NK-92 (cell line): ENCODE results near the gene SURF4.

Source experiments
- DNase-seq: peaks from one replicate; lab custom pipeline; 2025; ENCODE audit not compliant: unreplicated experiment; lab: John Stamatoyannopoulos, UW

The SURF4 gene

GRCh38 chr9:133353548-133353947 lies 22.3 kb downstream of the SURF4 start:
- no peak for DNase-seq

DNA sequence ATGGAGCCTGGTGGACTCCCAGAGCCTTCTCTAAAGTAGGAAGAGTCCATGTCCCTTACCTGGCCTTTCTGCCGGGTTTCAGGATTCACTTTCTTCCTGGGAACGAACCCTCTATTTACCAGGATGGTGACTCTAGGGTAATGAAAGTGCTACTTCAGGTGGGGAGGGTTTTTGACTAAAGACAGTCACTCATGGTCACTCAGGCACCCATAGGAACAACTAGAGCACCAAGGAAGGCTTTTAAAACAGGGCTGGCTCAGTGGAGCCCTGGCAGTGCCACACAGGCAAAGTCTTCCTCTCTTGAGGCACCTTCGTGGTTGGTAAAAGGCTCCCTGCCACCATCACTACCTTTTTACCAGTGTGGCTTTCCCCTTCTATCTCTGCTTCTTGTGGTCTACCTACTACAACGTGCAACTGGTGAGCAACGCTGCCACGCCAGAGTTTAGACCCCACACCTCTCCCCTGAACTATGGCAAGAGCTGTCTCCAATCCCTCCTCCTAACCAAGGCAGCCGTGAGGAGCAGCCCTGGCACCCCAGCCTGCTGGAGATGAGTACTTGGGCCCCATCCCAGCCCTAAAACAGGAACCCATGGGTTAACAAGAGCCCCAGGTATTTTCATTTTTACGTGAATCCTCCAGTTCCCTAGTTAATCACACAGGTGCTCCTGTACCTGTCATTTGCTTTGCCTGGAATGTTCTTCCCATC lies 23.1 kb downstream of the SURF4 start:
- no peak for DNase-seq

DNA sequence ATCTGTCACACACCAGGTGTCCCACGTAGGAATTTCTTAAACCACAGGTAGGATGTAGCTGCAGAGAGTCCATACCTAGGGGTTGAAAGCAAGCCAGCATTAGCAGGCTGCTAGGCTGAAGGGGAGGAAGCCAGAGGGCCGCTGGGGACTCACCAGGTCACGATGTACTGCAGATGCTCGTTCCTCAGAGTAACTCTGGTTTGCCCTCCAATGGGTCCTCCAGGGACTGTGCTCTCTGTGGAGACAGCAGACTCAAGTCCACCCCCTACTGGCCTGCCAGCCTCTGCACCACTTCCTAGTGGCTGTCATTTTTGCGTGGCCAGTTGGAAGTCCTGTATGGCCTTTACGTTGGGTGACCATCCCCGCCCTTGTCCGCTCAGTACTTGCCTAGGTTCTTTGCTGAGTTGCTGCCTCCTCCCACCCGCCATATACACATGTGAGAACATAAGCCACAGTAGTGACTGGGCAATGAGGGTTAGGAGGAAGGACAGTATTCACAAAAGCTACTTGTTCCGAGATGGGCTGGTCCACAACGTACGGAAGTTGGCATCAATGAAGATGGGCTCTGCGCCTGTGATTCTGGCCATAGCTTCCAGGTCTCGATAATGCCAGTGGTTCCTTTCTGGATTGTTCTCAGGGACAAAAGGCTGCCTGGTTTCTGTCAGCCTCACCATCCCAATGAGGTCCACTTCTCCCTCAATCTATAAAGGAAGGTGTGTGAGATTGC lies 23.8 kb downstream of the SURF4 start:
- no peak for DNase-seq

DNA sequence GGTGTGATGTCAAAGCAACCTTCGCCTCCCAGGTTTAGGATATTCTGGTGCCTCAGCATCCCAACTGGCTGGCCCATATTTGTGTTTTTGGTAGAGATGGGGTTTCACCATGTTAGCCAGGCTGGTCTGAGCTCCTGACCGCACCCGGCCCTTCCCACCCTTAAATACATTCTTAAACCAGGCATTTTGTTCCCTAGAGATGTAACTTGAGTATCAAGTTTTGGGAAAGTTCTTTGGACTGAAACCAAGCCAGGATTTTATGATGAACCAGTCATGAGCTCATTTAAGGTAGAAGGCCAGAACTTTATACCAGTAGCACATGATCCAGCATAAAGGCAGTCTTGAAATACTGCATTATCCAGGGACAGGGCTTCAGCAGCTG lies 24.3 kb downstream of the SURF4 start:
- no peak for DNase-seq

DNA sequence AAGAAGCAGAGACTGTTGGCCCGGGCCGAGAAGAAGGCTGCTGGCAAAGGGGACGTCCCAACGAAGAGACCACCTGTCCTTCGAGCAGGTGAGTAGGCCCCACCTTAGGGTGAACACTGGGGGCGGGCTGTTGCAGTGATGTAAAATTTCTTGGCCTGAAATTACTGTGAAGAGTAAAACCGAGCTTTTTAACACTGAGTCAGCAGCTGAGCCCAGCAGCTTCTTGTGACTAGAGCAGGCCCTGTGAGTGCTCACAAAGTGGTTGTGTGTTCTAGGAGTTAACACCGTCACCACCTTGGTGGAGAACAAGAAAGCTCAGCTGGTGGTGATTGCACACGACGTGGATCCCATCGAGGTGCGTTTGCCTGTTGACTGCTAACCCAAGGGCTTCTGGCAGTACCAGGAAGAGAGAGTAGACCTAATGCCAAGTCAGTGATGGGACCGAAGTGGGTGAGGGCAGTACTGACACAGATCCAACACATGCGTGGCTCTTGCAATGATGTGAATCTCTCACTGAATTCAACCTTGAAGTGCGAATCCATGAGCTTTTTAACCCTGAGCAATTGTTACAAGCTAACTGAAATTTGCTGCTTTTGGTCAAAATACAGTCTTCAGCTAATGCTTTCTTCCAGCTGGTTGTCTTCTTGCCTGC lies 25.8 kb downstream of the SURF4 start:
- no peak for DNase-seq

- no peak for DNase-seq
These were observed 26.9 kb downstream of the SURF4 start for GRCh38 chr9:133348718-133349573.

- DNase-seq = peak; percentile 36
These were observed 27.7 kb downstream of the SURF4 start, which contains the start of the genes MED22 and RPL7A for GRCh38 chr9:133347985-133348717. Gene MED22 (minus strand): TSS chr9:133348131. CDS start chr9:133346662, 1,469 bp downstream. Gene RPL7A (plus strand): TSS chr9:133348218. CDS start chr9:133348244, 26 bp downstream.

DNA sequence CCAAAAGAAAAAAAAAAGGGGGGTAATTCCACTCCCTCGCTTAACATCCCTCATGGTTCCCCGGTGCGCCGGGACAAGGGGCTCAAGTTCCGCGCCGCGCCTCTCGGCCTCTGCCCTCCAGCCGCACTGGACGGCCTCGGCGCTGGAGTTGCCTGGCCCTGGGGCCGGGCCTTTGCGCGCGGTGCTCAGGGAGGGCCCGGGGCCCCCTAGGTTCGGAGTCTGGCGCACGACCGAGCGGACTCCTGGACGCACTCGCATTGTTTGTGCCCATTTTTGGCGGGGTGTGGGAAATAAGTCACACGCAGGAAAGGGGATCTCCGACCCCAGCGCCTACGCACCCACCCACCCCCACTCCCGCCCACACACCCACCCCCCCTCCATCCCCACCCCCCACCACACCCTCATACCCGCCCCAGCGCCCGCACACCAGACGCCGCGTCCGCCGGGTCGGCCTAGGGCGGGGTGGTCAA lies 28.3 kb downstream of the SURF4 start:
- no peak for DNase-seq

- no peak for DNase-seq
These were observed 29.7 kb downstream of the SURF4 start for GRCh38 chr9:133346021-133346785.

DNA sequence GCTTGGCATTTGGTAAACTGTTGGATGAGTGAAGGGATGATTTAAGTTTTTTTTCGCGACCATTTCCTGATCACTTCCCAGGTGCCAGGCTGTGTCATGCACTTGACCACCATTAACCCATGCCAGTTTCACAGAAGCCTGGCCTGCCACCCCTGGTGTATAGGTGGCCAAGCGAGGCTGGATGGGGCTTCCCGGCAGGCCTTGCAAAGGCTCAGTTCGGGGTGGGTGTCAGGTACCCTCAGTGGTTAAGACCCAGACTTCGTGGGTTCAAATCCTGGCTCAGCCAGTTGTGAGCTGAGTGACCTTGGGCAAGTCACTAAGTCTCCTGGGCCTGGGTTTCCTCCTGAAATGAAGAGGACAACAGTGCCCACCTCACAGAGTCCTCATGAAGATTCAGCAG lies 30.3 kb downstream of the SURF4 start:
- no peak for DNase-seq

DNA sequence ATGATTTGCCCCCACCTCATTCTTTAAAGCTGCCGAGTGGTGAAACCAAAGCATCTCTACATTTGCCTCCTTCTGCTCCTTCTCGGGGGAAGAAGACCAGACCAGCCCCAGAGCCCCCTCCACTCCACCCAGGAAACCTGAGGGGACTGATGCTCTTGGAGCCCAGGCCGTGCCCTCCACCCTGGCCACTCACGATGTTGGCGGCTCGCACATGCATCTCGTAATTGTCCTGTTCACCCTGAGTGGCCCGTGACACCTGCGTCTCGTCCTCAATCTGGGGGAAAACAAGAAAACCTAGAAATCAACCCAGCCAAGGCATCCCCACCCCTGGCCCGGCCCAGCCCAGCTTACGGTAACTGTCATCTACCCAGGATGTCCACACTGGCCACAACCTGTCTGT lies 30.9 kb downstream of the SURF4 start:
- no peak for DNase-seq

GRCh38 chr9:133344071-133344470 lies 31.8 kb downstream of the SURF4 start:
- no peak for DNase-seq

- DNase-seq = no peak
These were observed 33.3 kb downstream of the SURF4 start for GRCh38 chr9:133342570-133342969.

- DNase-seq = no peak
These were observed 33.8 kb downstream of the SURF4 start for GRCh38 chr9:133342069-133342406.

DNA sequence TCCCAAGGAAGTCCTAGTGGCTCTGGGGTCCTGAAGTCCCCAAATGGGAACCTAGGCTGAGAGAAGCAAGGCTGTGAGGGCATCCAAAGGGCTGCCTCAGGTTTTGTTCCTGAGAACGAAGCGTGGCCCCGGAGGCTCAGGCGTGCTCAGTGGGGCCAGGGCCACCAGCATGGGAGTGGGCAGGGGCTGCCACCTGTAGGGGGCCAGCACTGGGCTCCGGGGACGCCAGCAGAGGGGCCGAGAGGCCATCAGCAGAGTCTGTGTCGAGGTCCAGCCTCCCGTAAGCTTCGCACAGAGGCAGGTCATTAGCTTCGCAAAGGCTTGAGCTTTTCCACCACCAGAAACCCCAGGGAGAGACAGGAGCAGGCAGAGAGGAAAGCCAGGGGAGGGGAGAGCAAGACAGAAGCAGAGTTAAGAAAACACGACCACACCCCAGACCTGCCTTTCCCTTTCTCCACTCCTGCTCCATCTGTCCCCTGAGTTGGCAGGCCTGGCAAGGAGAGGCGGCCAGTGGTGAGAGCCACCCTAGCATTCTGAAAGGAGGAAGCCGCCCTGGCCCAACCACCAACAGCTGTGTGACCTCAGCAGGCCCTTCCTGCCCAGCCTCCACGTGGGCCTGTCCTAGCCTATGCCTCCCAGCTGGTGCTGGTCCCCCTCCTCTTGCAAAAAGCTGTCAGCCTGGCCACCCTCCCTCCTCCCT lies 34.3 kb downstream of the SURF4 start:
- DNase-seq = no peak

- no peak for DNase-seq
These were observed 34.9 kb downstream of the SURF4 start for GRCh38 chr9:133340916-133341315.

- DNase-seq = no peak
These were observed 35.6 kb downstream of the SURF4 start for GRCh38 chr9:133340256-133340655.

DNA sequence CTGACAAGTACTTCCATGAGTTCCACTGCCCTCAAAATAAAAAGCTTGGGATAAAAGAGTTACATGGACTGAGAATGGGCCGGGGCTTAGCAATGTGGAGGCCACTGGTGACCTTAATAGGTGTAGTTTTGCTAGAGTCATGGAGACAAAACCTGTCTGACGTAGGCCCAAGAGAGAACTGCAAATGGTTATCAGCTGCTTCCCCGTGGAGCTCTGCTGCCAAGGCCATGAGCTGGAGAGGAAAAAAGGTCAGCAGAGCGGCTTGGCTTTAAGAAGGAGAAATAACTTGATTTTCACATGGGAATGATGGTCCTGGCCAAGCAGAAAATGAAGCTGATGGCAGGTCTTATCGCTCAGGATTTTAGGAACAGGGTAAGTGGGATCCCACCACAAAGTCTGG lies 36.2 kb downstream of the SURF4 start:
- DNase-seq = no peak
